Astrocyte of the spinal cord (primary cell): Measurements from ENCODE around the gene C16orf96.

Experiments used
- DNase-seq: peaks from one replicate; pipeline ENCODE4 v3.0.0; 2011; ENCODE audit warnings: low read depth, low spot score
- H3K4me3 ChIP-seq: 2 replicates; pipeline ENCODE4 v1.5.1; 2011; ENCODE audit warnings: low read depth, mild to moderate bottlenecking, low read length, moderate library complexity
- in situ Hi-C: cut with HindIII; loops from 2 replicates; pipeline ENCODE4 v1.10.0; 2017; ENCODE audit warnings: low sequenced_read_pairs
- TF ChIP-seq, protein P1 (sequence below): IDR thresholded peaks from 2 replicates; pipeline ENCODE4 v1.5.1; 2012; ENCODE audit warnings: low read depth, mild to moderate bottlenecking, low read length, inconsistent platforms

Gene C16orf96

DNA sequence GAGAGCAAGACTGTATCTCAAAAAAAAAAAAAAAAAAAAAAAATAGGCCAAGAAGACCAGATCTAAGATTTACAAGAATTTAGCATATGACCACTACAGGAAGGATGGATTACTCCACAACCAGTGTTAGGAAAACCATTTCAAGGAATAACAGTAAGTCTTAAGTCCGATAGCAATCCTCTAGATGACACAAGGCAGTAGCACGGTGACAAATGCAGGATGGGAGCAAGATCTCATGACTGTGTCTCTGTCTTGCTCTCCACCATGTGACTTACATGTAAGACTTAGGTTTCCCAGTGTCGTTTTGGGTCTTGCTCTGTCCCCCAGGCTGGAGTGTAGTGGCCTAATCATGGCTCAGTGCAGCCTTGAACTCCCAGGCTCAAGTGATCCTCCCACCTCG, 27.8 kb downstream of the C16orf96 start:
- TF ChIP-seq, protein P1, sequence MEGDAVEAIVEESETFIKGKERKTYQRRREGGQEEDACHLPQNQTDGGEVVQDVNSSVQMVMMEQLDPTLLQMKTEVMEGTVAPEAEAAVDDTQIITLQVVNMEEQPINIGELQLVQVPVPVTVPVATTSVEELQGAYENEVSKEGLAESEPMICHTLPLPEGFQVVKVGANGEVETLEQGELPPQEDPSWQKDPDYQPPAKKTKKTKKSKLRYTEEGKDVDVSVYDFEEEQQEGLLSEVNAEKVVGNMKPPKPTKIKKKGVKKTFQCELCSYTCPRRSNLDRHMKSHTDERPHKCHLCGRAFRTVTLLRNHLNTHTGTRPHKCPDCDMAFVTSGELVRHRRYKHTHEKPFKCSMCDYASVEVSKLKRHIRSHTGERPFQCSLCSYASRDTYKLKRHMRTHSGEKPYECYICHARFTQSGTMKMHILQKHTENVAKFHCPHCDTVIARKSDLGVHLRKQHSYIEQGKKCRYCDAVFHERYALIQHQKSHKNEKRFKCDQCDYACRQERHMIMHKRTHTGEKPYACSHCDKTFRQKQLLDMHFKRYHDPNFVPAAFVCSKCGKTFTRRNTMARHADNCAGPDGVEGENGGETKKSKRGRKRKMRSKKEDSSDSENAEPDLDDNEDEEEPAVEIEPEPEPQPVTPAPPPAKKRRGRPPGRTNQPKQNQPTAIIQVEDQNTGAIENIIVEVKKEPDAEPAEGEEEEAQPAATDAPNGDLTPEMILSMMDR = no peak
- no peak overlapping the region for H3K4me3 ChIP-seq
- in situ Hi-C loops = no loop called here
- no peak for DNase-seq

DNA sequence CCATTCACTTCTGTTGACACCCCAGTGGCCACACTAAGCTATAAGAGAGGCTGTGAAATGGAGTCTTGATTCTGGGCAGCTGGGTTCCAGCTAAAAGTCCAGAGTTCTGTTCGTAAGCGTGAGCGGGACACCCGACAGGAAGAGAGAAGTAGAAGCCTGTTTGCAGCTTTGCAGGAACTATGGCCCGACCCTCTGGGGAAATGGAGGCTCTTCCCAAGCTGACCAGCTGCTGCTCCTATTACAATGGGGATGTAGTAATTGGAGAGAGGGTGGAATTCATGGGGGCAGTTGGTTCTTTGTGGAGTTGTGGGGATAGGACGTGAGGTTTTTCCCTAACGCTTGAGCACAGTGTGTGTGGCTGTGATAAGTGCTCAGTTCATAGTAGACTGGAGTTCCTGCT, 30.2 kb downstream of the C16orf96 start:
- in situ Hi-C loops = no loop called here
- H3K4me3 ChIP-seq = no peak overlapping the region
- TF ChIP-seq, protein P1 = no peak
- DNase-seq = no peak

DNA sequence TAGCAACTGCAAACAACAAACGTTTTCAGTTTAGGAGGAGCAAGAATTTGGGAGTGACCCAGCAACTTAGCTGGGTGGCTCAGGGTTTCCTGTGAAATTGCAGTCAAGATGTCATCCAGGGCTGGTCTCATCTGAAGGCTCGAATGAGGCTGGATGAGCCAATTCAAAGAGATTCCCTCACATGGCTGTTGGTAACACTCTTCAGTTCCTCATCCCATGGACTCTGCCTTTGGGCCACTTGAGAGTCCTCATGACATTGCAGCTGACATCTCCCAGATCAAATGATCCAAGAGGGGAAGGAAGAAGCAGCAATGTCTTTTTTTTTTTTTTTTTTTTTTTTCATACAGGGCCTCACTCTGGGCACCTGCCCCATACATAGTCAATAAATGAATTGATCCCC, 32.2 kb downstream of the C16orf96 start:
- H3K4me3 ChIP-seq = no peak overlapping the region
- no peak for DNase-seq
- in situ Hi-C loops = no loop called here
- TF ChIP-seq, protein P1 = no peak

DNA sequence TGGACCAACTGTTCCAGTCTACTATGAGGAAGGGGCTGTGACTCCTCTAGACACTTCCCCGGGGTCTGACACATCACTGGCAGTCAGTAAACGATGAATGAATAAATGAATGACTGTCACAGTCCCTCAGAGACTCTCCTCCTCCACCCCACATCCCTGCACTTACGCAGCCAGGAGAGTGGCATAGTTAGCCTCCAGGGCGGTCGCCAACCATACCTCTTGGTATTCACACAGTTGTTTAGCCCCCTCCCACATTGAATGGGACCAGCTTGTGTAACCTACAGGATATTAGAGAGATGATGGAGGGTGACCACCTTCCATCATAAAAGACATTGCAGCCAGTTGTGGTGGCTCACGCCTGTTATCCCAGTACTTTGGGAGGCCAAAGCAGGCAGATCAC, 32.8 kb downstream of the C16orf96 start:
- TF ChIP-seq, protein P1 = no peak
- in situ Hi-C loops = no loop called here
- H3K4me3 ChIP-seq = no peak overlapping the region
- no peak for DNase-seq

DNA sequence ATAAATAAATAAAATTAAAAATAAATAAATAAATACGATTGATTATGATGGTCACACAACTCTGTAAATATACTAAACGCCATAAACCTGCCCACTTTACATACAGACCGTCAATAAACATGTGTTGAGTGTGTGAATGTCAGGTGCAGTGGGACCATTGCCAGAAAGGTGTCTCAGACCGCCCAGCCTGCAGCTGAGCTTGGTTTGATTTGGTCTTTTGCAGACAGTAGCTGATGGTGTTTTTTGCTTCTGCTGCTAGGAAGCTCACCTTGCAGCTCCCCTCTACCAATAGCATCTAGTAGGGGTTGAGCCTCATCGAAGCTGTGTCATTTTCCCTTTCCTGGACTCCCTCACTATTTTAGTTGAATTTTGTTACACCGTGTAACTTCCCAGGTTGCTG, 35.1 kb downstream of the C16orf96 start:
- H3K4me3 ChIP-seq = no peak overlapping the region
- in situ Hi-C loops = no loop called here
- no peak for DNase-seq
- TF ChIP-seq, protein P1 = no peak

DNA sequence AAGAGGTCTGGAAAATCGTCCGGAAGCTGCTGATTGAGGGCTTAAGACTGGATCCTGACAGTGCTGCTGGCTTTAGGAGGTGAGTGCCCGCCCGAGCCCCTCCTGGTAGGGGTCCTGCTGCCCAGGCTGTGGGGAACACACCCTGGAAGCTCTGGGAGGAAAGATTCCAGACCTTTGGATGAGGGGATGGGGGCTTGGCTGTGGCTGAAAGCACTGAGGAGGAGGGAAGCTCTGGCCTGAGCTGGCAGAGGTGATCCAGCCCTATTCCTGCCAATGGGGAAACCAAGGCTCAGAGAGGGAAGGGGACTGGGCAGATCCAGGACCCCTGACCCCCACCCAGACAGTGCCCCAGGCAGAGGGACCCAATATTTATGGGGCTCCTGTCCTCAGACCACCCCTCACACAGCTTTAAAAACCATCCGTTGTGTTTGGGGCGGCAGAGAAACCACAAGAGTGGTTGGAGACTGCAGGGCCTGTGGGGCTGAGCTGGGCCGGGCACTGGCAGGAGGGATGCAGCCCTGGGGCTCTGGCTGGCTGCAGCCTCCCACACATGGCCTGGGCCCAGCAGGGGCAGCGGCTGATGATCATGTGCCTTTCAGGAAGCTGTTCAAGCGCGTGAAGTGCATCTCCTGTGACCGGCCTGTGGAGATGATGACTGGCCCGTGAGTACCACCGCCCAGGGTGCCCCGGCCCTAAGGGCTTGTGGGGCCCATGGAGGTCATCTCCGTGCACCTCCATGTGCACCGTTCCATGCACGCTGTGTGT, 35.7 kb downstream of the C16orf96 start:
- H3K4me3 ChIP-seq = no peak overlapping the region
- in situ Hi-C loops = no loop called here
- DNase-seq = no peak
- TF ChIP-seq, protein P1 = no peak
